T47D (cell line): ENCODE results near the gene MCM6.
"Not testable (repeated sequence)": the region's sequence is repeated elsewhere in the genome, so short reads cannot be mapped to it uniquely, and the experiment has no call there.

Experiments
- DNase-seq, 2 experiments: peaks; one replicate each; pipeline versions ENCODE4 v3.0.0 to v3.0.0-alpha.2; 2011 to 2012; ENCODE audit warnings: low read depth in 1 of 2, low spot score in 1 of 2
- JUND ChIP-seq: IDR thresholded peaks from 2 replicates; pipeline ENCODE4 v1.6.1; 2012; ENCODE audit warnings: low read depth
- in situ Hi-C: cut with HindIII; loops from 2 replicates; pipeline ENCODE4 v1.10.0; 2016; ENCODE audit warnings: low sequenced_read_pairs, low pct_unique_long_range_greater_than_20kb

MCM6 gene

GRCh38 chr2:135826544-135826943, 49.7 kb downstream of the MCM6 start:
- no peak for DNase-seq
- in situ Hi-C loops: no loop called here
- TF ChIP-seq JUND: no peak

- no peak for TF ChIP-seq JUND
- in situ Hi-C loops: no loop called here
Measured at GRCh38 chr2:135825550-135826176, 50.6 kb downstream of the MCM6 start.

GRCh38 chr2:135825131-135825530, 51.1 kb downstream of the MCM6 start:
- DNase-seq: no peak
- in situ Hi-C loops: no loop called here
- no peak for TF ChIP-seq JUND

More at GRCh38 chr2:135825550-135826176, 50.6 kb downstream of the MCM6 start:
- DNase-seq: no peak

- TF ChIP-seq JUND: no peak
- no peak for DNase-seq
- in situ Hi-C loops: no loop called here
Measured at GRCh38 chr2:135822855-135823254, 53.4 kb downstream of the MCM6 start.

GRCh38 chr2:135821190-135821589, 55.1 kb downstream of the MCM6 start:
- in situ Hi-C loops: no loop called here
- TF ChIP-seq JUND: no peak
- no peak for DNase-seq

- in situ Hi-C loops: no loop called here
Measured at GRCh38 chr2:135820003-135820618, 56.1 kb downstream of the MCM6 start.

GRCh38 chr2:135818937-135819610, 57.2 kb downstream of the MCM6 start:
- TF ChIP-seq JUND: no peak
- in situ Hi-C loops: no loop called here
- DNase-seq: peak in 1 of 2 experiments; percentile 26

More at GRCh38 chr2:135820003-135820618, 56.1 kb downstream of the MCM6 start:
- no peak for DNase-seq
- TF ChIP-seq JUND: no peak

GRCh38 chr2:135817951-135818350, 58.3 kb downstream of the MCM6 start:
- DNase-seq: no peak
- in situ Hi-C loops: no loop called here
- no peak for TF ChIP-seq JUND

GRCh38 chr2:135817466-135817865, 58.8 kb downstream of the MCM6 start:
- no peak for DNase-seq
- in situ Hi-C loops: no loop called here
- no peak for TF ChIP-seq JUND

GRCh38 chr2:135815269-135815668, 61.0 kb downstream of the MCM6 start:
- no peak for TF ChIP-seq JUND
- in situ Hi-C loops: no loop called here
- DNase-seq: no peak

GRCh38 chr2:135812907-135813511, 63.2 kb downstream of the MCM6 start:
- TF ChIP-seq JUND: no peak
- in situ Hi-C loops: no loop called here
- no peak for DNase-seq

- DNase-seq, in situ Hi-C loops: not testable (repeated sequence)
Measured at GRCh38 chr2:135807874-135808273, 68.4 kb downstream of the MCM6 start.

- TF ChIP-seq JUND: no peak
- DNase-seq: no peak
- in situ Hi-C loops: no loop called here
Measured at GRCh38 chr2:135803278-135803677, 73.0 kb downstream of the MCM6 start.
